HCT116 (cell line): ENCODE measurements around the gene TAS2R60. TPM values are rescaled to one million over a fixed set of nuclear protein-coding genes. Genes with fewer than 3 reads are reported as not detected.

Source experiments
- ATAC-seq: fragments of 200-7000 bp; cut with Tn5 transposase; 2 replicates; pipeline ENCODE4 v1.9.1; 2020; ENCODE audit warnings: mild to moderate bottlenecking, moderate library complexity
- BruUV-seq: library from RNA; stranded (reverse); fragments of 400-500 nt; replicated peaks from 2 replicates; lab custom pipeline; 2021; lab: Mats Ljungman, UMichigan
- CTCF ChIA-PET: fragments of 300-600 bp; sonication (Branson Sonifier 250); formaldehyde crosslinking; loops from one replicate; lab custom pipeline; 2021; ENCODE audit warnings: antibody characterized with exemption; lab: Charles Lee
- POLR2A ChIA-PET: fragments of 300-600, 350-600 bp; sonication (Branson Sonifier 250); formaldehyde crosslinking; loops from one replicate; lab custom pipeline; 2021; ENCODE audit warnings: antibody characterized with exemption; lab: Charles Lee
- RAD21 ChIA-PET, 2 experiments: fragments of 300-600 bp; sonication (Branson Sonifier 250); formaldehyde crosslinking; loops; one replicate each; lab custom pipeline; 2023; ENCODE audit warnings: low total read pairs in 2 of 2; ENCODE audit not compliant: uncharacterized antibody in 2 of 2, unreplicated experiment in 2 of 2, low non-redundant PET in 1 of 2; lab: Charles Lee
- DNase-seq: peaks from one replicate; pipeline ENCODE4 v3.0.0-alpha.2; 2010; ENCODE audit warnings: low read depth, low spot score
- H2AFZ ChIP-seq: fragments of 200-600 bp; shearing (Covaris generic), sonication (generic); 2 replicates; pipeline ENCODE4 v1.6.1; 2017; ENCODE audit warnings: low read depth, mixed run types, mixed read lengths, antibody characterized with exemption, low read length; ENCODE audit not compliant: poor library complexity, severe bottlenecking
- H3K27ac ChIP-seq: 2 replicates; pipeline ENCODE4 v1.5.1; 2012; ENCODE audit warnings: low read depth, low read length
- H3K27me3 ChIP-seq: fragments of 200-600 bp; sonication (generic); 2 replicates; pipeline ENCODE4 v1.6.1; 2016; ENCODE audit warnings: mixed run types, low read length, mixed read lengths; ENCODE audit not compliant: insufficient read depth
- H3K36me3 ChIP-seq, 2 experiments: fragments of 200-500 bp in 1 of 2; fragments of 200-600 bp in 1 of 2; sonication (Bioruptor generic) in 1 of 2; sonication (generic) in 1 of 2; 2 replicates each; pipeline versions ENCODE4 v1.5.1 to v1.6.1; 2014 to 2016; ENCODE audit warnings: low read length in 2 of 2, inconsistent platforms in 1 of 2, mixed read lengths in 1 of 2, mixed run types in 1 of 2; ENCODE audit not compliant: insufficient read depth in 2 of 2, control insufficient read depth in 1 of 2
- H3K4me1 ChIP-seq, 2 experiments: fragments of 200-600 bp in 1 of 2; sonication (generic) in 1 of 2; 2 replicates each; pipeline versions ENCODE4 v1.5.1 to v1.6.1; 2012 to 2017; ENCODE audit warnings: low read length in 2 of 2, inconsistent platforms in 1 of 2, mild to moderate bottlenecking in 1 of 2, mixed read lengths in 1 of 2, mixed run types in 1 of 2, moderate library complexity in 1 of 2; ENCODE audit not compliant: insufficient read depth in 2 of 2, control insufficient read depth in 1 of 2
- H3K4me2 ChIP-seq: fragments of 200-600 bp; sonication (generic); 2 replicates; pipeline ENCODE4 v1.6.1; 2017; ENCODE audit warnings: mixed run types, low read length, mixed read lengths
- H3K4me3 ChIP-seq, 2 experiments: fragments of 200-600 bp in 1 of 2; sonication (generic) in 1 of 2; replicated peaks in 1 of 2; 2 replicates each; pipeline ENCODE4 v1.5.1; 2011 to 2016; ENCODE audit warnings: low read length in 2 of 2, control low read depth in 1 of 2, low read depth in 1 of 2, mild to moderate bottlenecking in 1 of 2, mixed read lengths in 1 of 2, mixed run types in 1 of 2
- H3K79me2 ChIP-seq: fragments of 200-600 bp; sonication (generic); 2 replicates; pipeline ENCODE4 v1.6.1; 2017; ENCODE audit warnings: mild to moderate bottlenecking, mixed run types, low read length, moderate library complexity, mixed read lengths; ENCODE audit not compliant: insufficient read depth
- H3K9ac ChIP-seq: fragments of 200-600 bp; sonication (generic); 2 replicates; pipeline ENCODE4 v1.6.1; 2016; ENCODE audit warnings: low read length, mixed read lengths
- H3K9me2 ChIP-seq: fragments of 200-600 bp; sonication (generic), shearing (Covaris generic); 2 replicates; pipeline ENCODE4 v1.6.1; 2017; ENCODE audit warnings: mixed run types, mild to moderate bottlenecking, moderate library complexity; ENCODE audit not compliant: insufficient read depth
- H3K9me3 ChIP-seq, 2 experiments: fragments of 200-500 bp in 1 of 2; fragments of 200-600 bp in 1 of 2; sonication (Bioruptor generic) in 1 of 2; sonication (generic) in 1 of 2; 2 replicates each; pipeline ENCODE4 v1.6.1; 2014 to 2017; ENCODE audit warnings: low read length in 2 of 2, mixed read lengths in 2 of 2, inconsistent platforms in 1 of 2, low read depth in 1 of 2, mild to moderate bottlenecking in 1 of 2, mixed run types in 1 of 2, moderate library complexity in 1 of 2; ENCODE audit not compliant: control insufficient read depth in 1 of 2, insufficient read depth in 1 of 2
- H4K20me1 ChIP-seq: fragments of 200-600 bp; sonication (generic), shearing (Covaris generic); 2 replicates; pipeline ENCODE4 v1.6.1; 2017; ENCODE audit warnings: mixed run types, mild to moderate bottlenecking, moderate library complexity; ENCODE audit not compliant: insufficient read depth
- CBX3 ChIP-seq: IDR thresholded peaks from 2 replicates; pipeline ENCODE4 v1.6.1; 2012; ENCODE audit warnings: low read depth
- CEBPB ChIP-seq: IDR thresholded peaks from 2 replicates; pipeline ENCODE4 v1.6.1; 2012; ENCODE audit warnings: low read depth
- EGR1 ChIP-seq: IDR thresholded peaks from 2 replicates; pipeline ENCODE4 v1.6.1; 2012; ENCODE audit warnings: low read depth
- ELF1 ChIP-seq: IDR thresholded peaks from 2 replicates; pipeline ENCODE4 v1.6.1; 2012; ENCODE audit warnings: low read depth, borderline replicate concordance
- EZH2 ChIP-seq: fragments of 200-600 bp; sonication (generic); IDR thresholded peaks from 2 replicates; pipeline ENCODE4 v1.6.1; 2017; ENCODE audit warnings: antibody characterized with exemption, mixed run types
- EZH2phosphoT487 ChIP-seq: fragments of 200-600 bp; IDR thresholded peaks from 2 replicates; pipeline ENCODE4 v1.6.1; 2018; ENCODE audit warnings: antibody characterized with exemption, borderline replicate concordance
- POLR2A ChIP-seq: IDR thresholded peaks from 2 replicates; pipeline ENCODE4 v1.7.0; 2011; ENCODE audit warnings: borderline replicate concordance; ENCODE audit not compliant: insufficient read depth, insufficient read length; ENCODE audit errors: extremely low read depth
- POLR2AphosphoS5 ChIP-seq: IDR thresholded peaks from 2 replicates; pipeline ENCODE4 v1.6.1; 2011; ENCODE audit warnings: mild to moderate bottlenecking, low read depth, low read length, moderate library complexity
- RAD21 ChIP-seq: IDR thresholded peaks from 2 replicates; pipeline ENCODE4 v1.6.1; 2012; ENCODE audit warnings: low read depth, mild to moderate bottlenecking
- SIN3A ChIP-seq: IDR thresholded peaks from 2 replicates; pipeline ENCODE4 v1.6.1; 2012; ENCODE audit warnings: low read depth
- SP1 ChIP-seq: IDR thresholded peaks from 2 replicates; pipeline ENCODE4 v1.6.1; 2012; ENCODE audit warnings: low read depth
- SRF ChIP-seq: IDR thresholded peaks from 2 replicates; pipeline ENCODE4 v1.6.1; 2012; ENCODE audit warnings: low read depth
- TCF7L2 ChIP-seq: IDR thresholded peaks from 2 replicates; pipeline ENCODE4 v1.7.0; 2011; ENCODE audit warnings: borderline replicate concordance, inconsistent platforms; ENCODE audit not compliant: insufficient read depth, insufficient read length; ENCODE audit errors: extremely low read depth
- YY1 ChIP-seq: IDR thresholded peaks from 2 replicates; pipeline ENCODE4 v1.6.1; 2011; ENCODE audit warnings: low read length, low read depth, moderate library complexity, mild to moderate bottlenecking; ENCODE audit not compliant: insufficient replicate concordance; ENCODE audit errors: extremely low read depth
- ZNF274 ChIP-seq: fragments of 200-500 bp; sonication (Bioruptor generic); IDR thresholded peaks from 2 replicates; pipeline ENCODE4 v1.6.1; 2014; ENCODE audit warnings: mild to moderate bottlenecking, low read depth, low read length, inconsistent platforms
- intact Hi-C: fragments of 100-400 bp; cut with micrococcal nuclease; formaldehyde crosslinking; loops from 2 replicates; pipeline ENCODE4 v1.10.0; 2022
- total RNA-seq: library from RNA; stranded (reverse); gene quantifications from one replicate; pipeline ENCODE4 v1.2.1, GENCODE V29; 2021; ENCODE audit not compliant: unreplicated experiment
- TF ChIP-seq, protein P1 (sequence below): IDR thresholded peaks from 2 replicates; pipeline ENCODE4 v1.6.1; 2011; ENCODE audit warnings: mild to moderate bottlenecking, low read length, moderate library complexity; ENCODE audit not compliant: insufficient replicate concordance; ENCODE audit errors: extremely low read depth
- TF ChIP-seq, protein P2 (sequence below): IDR thresholded peaks from 2 replicates; pipeline ENCODE4 v1.6.1; 2012
- TF ChIP-seq, protein P3 (sequence below): IDR thresholded peaks from 2 replicates; pipeline ENCODE4 v1.6.1; 2012
- TF ChIP-seq, protein P4 (sequence below), 3 experiments: fragments of 200-600 bp in 1 of 3; sonication (generic) in 1 of 3; IDR thresholded peaks in 2 of 3; conservative IDR thresholded peaks in 1 of 3; 2 replicates each; pipeline ENCODE4 v1.5.1; 2012 to 2017; ENCODE audit warnings: low read depth in 2 of 3, low read length in 2 of 3, antibody characterized with exemption in 1 of 3, borderline replicate concordance in 1 of 3, control low read depth in 1 of 3, mild to moderate bottlenecking in 1 of 3, mixed read lengths in 1 of 3, mixed run types in 1 of 3, moderate library complexity in 1 of 3; ENCODE audit not compliant: insufficient read depth in 1 of 3

Gene TAS2R60
- total RNA-seq, 1 experiment from 2014 or later: not detected

DNA sequence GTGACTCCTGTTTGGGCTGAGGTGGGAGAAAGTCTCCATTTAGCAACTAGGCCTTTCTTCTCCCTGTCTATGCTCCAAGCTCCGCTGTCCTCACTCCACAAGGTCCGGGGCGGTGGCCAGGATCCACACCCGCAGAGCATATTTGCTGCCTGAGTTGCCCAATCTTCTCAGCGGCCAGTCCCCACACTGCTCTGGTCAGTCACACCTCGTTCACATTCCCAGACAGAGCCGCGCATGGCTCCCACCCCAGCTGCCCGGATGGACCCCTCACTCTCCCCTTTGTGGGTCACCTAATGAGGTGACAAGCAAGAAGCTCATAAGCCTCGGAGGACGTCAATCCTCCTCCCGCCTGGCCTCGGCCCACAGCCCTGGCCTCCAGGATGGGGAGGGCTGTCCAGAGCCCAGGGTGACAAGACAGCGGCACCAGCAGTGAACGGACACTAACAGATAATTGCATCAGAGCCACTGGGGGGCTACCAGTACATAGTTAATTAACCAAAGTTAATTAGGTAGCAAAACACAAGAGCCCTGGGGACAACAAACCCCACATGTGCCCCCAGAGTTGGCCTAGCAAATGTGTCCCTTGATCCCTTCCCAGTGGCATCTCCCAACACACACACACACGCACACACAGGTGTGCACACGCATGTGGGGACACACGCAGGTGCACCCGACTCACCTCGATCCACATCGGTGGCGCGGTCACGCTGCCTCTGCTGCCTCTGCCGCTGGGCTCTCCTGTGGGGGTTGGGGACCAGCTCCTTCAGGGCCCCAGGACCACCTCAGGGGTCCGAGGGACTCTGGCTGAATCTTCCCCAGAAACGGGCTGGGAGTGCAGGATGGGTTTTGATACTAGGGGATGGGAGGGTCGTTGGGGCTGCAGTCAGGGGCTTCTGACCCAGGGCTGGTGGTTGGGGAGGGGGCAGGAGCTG is 46.4 kb upstream of the TAS2R60 start:
- intact Hi-C loops: no loop called here
- DNase-seq (no peak), ATAC-seq (no peak)
- H3K4me3 ChIP-seq: no peak overlapping the region
- no peak overlapping the region for H2AFZ ChIP-seq
- peaks cover 0 to 6% of the 10 kb centered on the region in 2 experiments; a peak in 2 of 4 replicates for H3K36me3 ChIP-seq
- H3K4me2 ChIP-seq: no peak overlapping the region
- no peaks in the 10 kb centered on the region for H3K4me1 ChIP-seq
- BruUV-seq: no TSS peak
- H3K27me3 ChIP-seq: no peaks in the 10 kb centered on the region
- H3K9me3 ChIP-seq: no peaks in the 10 kb centered on the region
- ChIA-PET POLR2A (interaction anchor here (1.7 kb wide), 1 partner anchor 10 kb away, joined by 5 read pairs; no protein-coding TSS in a partner anchor), CTCF (no interaction called here), RAD21 (no interaction called here)
- H3K79me2 ChIP-seq: no peaks in the 10 kb centered on the region
- no peak overlapping the region for H3K27ac ChIP-seq
- no peaks in the 10 kb centered on the region for H4K20me1 ChIP-seq
- H3K9me2 ChIP-seq: no peaks in the 10 kb centered on the region
- H3K9ac ChIP-seq: no peak overlapping the region
- TF ChIP-seq EZH2 (no peak), ELF1 (no peak), EZH2phosphoT487 (no peak), YY1 (no peak), SRF (no peak), SIN3A (no peak), SP1 (no peak), CBX3 (no peak), ZNF274 (no peak), EGR1 (no peak), POLR2A (no peak), RAD21 (no peak), CEBPB (no peak), POLR2AphosphoS5 (no peak), TCF7L2 (no peak)
- TF ChIP-seq, protein P1, sequence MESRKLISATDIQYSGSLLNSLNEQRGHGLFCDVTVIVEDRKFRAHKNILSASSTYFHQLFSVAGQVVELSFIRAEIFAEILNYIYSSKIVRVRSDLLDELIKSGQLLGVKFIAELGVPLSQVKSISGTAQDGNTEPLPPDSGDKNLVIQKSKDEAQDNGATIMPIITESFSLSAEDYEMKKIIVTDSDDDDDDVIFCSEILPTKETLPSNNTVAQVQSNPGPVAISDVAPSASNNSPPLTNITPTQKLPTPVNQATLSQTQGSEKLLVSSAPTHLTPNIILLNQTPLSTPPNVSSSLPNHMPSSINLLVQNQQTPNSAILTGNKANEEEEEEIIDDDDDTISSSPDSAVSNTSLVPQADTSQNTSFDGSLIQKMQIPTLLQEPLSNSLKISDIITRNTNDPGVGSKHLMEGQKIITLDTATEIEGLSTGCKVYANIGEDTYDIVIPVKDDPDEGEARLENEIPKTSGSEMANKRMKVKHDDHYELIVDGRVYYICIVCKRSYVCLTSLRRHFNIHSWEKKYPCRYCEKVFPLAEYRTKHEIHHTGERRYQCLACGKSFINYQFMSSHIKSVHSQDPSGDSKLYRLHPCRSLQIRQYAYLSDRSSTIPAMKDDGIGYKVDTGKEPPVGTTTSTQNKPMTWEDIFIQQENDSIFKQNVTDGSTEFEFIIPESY: no peak
- TF ChIP-seq, protein P2, sequence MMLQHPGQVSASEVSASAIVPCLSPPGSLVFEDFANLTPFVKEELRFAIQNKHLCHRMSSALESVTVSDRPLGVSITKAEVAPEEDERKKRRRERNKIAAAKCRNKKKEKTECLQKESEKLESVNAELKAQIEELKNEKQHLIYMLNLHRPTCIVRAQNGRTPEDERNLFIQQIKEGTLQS: no peak
- TF ChIP-seq, protein P3, sequence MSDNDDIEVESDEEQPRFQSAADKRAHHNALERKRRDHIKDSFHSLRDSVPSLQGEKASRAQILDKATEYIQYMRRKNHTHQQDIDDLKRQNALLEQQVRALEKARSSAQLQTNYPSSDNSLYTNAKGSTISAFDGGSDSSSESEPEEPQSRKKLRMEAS: no peak
- TF ChIP-seq, protein P4, sequence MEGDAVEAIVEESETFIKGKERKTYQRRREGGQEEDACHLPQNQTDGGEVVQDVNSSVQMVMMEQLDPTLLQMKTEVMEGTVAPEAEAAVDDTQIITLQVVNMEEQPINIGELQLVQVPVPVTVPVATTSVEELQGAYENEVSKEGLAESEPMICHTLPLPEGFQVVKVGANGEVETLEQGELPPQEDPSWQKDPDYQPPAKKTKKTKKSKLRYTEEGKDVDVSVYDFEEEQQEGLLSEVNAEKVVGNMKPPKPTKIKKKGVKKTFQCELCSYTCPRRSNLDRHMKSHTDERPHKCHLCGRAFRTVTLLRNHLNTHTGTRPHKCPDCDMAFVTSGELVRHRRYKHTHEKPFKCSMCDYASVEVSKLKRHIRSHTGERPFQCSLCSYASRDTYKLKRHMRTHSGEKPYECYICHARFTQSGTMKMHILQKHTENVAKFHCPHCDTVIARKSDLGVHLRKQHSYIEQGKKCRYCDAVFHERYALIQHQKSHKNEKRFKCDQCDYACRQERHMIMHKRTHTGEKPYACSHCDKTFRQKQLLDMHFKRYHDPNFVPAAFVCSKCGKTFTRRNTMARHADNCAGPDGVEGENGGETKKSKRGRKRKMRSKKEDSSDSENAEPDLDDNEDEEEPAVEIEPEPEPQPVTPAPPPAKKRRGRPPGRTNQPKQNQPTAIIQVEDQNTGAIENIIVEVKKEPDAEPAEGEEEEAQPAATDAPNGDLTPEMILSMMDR (IDR thresholded peaks at IDR 0.05 in 2 of 3, conservative IDR thresholded peaks at IDR 0.05 in 1 of 3; ENCODE audit: borderline replicate concordance in 1 of 3, insufficient read depth in 1 of 3, low read depth in 2 of 3, low read length in 2 of 3): no peak
